OCI-LY7 (cell line): ENCODE results near the gene MACROD2. TPM values are rescaled to one million over a fixed set of nuclear protein-coding genes. Genes with fewer than 3 reads are reported as not detected.

Experiments used
- BruUV-seq: library from RNA; stranded (reverse); fragments of 400-500 nt; replicated peaks from 2 replicates; lab custom pipeline; 2021; lab: Mats Ljungman, UMichigan
- CTCF ChIA-PET: fragments of 300-600 bp; sonication (Branson Sonifier 250); formaldehyde crosslinking; loops from one replicate; lab custom pipeline; 2022; ENCODE audit warnings: antibody characterized with exemption; ENCODE audit not compliant: unreplicated experiment; lab: Charles Lee
- POLR2A ChIA-PET: fragments of 300-600 bp; sonication (Branson Sonifier 250); formaldehyde crosslinking; loops from one replicate; lab custom pipeline; 2022; ENCODE audit warnings: antibody characterized with exemption; lab: Charles Lee
- DNase-seq: peaks from one replicate; pipeline ENCODE4 v3.0.0-alpha.2; 2015; ENCODE audit warnings: low spot score
- H2AFZ ChIP-seq: fragments of 200-600 bp; sonication (generic), shearing (Covaris generic); 2 replicates; pipeline ENCODE4 v1.6.1; 2014; ENCODE audit warnings: mild to moderate bottlenecking, antibody characterized with exemption, low read length, moderate library complexity
- H3K27ac ChIP-seq: fragments of 200-600 bp; sonication (generic); 2 replicates; pipeline ENCODE4 v1.5.1; 2014; ENCODE audit warnings: mixed run types, low read depth, mild to moderate bottlenecking, moderate library complexity, low read length, inconsistent platforms; ENCODE audit not compliant: poor library complexity, severe bottlenecking
- H3K36me3 ChIP-seq: fragments of 200-600 bp; sonication (generic); 2 replicates; pipeline ENCODE4 v1.6.1; 2014; ENCODE audit warnings: mild to moderate bottlenecking, antibody characterized with exemption, low read length, moderate library complexity, mixed read lengths; ENCODE audit not compliant: insufficient read depth
- H3K4me1 ChIP-seq: fragments of 200-600 bp; sonication (generic); 2 replicates; pipeline ENCODE4 v1.5.1; 2014; ENCODE audit warnings: mild to moderate bottlenecking, low read length; ENCODE audit not compliant: insufficient read depth, poor library complexity, severe bottlenecking
- H3K4me2 ChIP-seq: fragments of 200-600 bp; sonication (generic); 2 replicates; pipeline ENCODE4 v1.6.1; 2014; ENCODE audit warnings: mild to moderate bottlenecking, low read length
- H3K4me3 ChIP-seq: fragments of 200-600 bp; sonication (generic); 2 replicates; pipeline ENCODE4 v1.5.1; 2014; ENCODE audit warnings: mild to moderate bottlenecking, low read depth, low read length; ENCODE audit not compliant: poor library complexity, severe bottlenecking
- H3K79me2 ChIP-seq: fragments of 200-600 bp; sonication (generic); 2 replicates; pipeline ENCODE4 v1.6.1; 2016; ENCODE audit warnings: low read depth, mild to moderate bottlenecking, low read length, moderate library complexity, mixed read lengths; ENCODE audit not compliant: insufficient read depth
- H3K9me2 ChIP-seq: fragments of 200-600 bp; sonication (generic); 2 replicates; pipeline ENCODE4 v1.6.1; 2016; ENCODE audit warnings: mild to moderate bottlenecking, low read length, mixed read lengths; ENCODE audit not compliant: insufficient read depth
- H3K9me3 ChIP-seq: fragments of 200-600 bp; sonication (generic); 2 replicates; pipeline ENCODE4 v1.6.1; 2014; ENCODE audit warnings: mild to moderate bottlenecking, mixed run types, low read length, mixed read lengths
- H4K20me1 ChIP-seq: fragments of 200-600 bp; sonication (generic); 2 replicates; pipeline ENCODE4 v1.6.1; 2014; ENCODE audit warnings: mild to moderate bottlenecking, antibody characterized with exemption, low read length, moderate library complexity, mixed read lengths; ENCODE audit not compliant: insufficient read depth
- EZH2phosphoT487 ChIP-seq: fragments of 200-600 bp; sonication (generic); IDR thresholded peaks from 2 replicates; pipeline ENCODE4 v1.6.1; 2018; ENCODE audit warnings: low read depth, borderline replicate concordance, mild to moderate bottlenecking, mixed run types, antibody characterized with exemption, low read length, moderate library complexity, mixed read lengths
- intact Hi-C: fragments of 100-400 bp; cut with micrococcal nuclease; formaldehyde crosslinking; loops from one replicate; pipeline ENCODE4 v1.10.0; 2022; ENCODE audit not compliant: unreplicated experiment
- total RNA-seq, 2 experiments: library from RNA; depleted of rRNA in 1 of 2; stranded (reverse); fragments of >200 nt in 1 of 2; shearing (Covaris generic) in 1 of 2; gene quantifications; 2 replicates each; pipeline ENCODE4 v1.2.3, GENCODE V29; 2014 to 2022
- TF ChIP-seq, protein P1 (sequence below): fragments of 200-600 bp; sonication (generic); conservative IDR thresholded peaks from 2 replicates; pipeline ENCODE4 v1.5.1; 2014; ENCODE audit warnings: mild to moderate bottlenecking, antibody characterized with exemption, low read length, moderate library complexity, mixed read lengths

Gene MACROD2
- total RNA-seq, 2 experiments from 2014 or later: 0.09 to 4.5 TPM

DNA sequence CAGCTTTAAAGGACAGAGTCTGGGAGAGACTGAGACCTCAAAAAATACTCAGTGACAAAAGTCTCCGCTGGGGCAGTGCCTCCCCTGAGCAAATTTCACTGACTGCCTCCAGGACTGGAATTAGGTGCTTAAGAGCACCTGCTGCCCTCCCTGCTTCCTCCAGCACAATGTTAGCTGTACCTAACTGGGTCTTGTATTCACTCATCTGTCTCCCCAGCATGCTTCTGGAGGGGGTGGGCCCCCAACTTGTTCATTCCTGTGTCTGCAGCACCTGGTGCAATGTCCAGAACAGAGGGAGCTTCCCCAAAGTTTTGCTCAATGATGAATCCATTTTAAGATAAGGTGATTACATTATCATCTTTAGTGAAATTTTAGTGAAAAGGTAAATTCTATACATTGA is 1927.2 kb downstream of the MACROD2 start:
- intact Hi-C loops: no loop called here
- TF ChIP-seq, protein P1, sequence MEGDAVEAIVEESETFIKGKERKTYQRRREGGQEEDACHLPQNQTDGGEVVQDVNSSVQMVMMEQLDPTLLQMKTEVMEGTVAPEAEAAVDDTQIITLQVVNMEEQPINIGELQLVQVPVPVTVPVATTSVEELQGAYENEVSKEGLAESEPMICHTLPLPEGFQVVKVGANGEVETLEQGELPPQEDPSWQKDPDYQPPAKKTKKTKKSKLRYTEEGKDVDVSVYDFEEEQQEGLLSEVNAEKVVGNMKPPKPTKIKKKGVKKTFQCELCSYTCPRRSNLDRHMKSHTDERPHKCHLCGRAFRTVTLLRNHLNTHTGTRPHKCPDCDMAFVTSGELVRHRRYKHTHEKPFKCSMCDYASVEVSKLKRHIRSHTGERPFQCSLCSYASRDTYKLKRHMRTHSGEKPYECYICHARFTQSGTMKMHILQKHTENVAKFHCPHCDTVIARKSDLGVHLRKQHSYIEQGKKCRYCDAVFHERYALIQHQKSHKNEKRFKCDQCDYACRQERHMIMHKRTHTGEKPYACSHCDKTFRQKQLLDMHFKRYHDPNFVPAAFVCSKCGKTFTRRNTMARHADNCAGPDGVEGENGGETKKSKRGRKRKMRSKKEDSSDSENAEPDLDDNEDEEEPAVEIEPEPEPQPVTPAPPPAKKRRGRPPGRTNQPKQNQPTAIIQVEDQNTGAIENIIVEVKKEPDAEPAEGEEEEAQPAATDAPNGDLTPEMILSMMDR: no peak
- TF ChIP-seq EZH2phosphoT487: no peak
- 0 out of 2 replicates have a peak overlapping the region, but pooled peaks have one; percentile 10 for H2AFZ ChIP-seq
- BruUV-seq: TSS peak; percentile 77
- DNase-seq: no peak
- H3K9me3 ChIP-seq: no peaks in the 10 kb centered on the region
- no peaks in the 10 kb centered on the region for H4K20me1 ChIP-seq
- no peak overlapping the region for H3K27ac ChIP-seq
- POLR2A ChIA-PET: interaction anchor here (1.2 kb wide), 1 partner anchor 33 kb away, joined by 3 read pairs; no protein-coding TSS in a partner anchor
- no peak overlapping the region for H3K4me3 ChIP-seq
- H3K4me1 ChIP-seq: peaks cover 13% of the 10 kb centered on the region
- no peak overlapping the region for H3K4me2 ChIP-seq
- CTCF ChIA-PET: no interaction called here
- H3K79me2 ChIP-seq: no peaks in the 10 kb centered on the region
- H3K9me2 ChIP-seq: no peaks in the 10 kb centered on the region
- no peaks in the 10 kb centered on the region for H3K36me3 ChIP-seq

DNA sequence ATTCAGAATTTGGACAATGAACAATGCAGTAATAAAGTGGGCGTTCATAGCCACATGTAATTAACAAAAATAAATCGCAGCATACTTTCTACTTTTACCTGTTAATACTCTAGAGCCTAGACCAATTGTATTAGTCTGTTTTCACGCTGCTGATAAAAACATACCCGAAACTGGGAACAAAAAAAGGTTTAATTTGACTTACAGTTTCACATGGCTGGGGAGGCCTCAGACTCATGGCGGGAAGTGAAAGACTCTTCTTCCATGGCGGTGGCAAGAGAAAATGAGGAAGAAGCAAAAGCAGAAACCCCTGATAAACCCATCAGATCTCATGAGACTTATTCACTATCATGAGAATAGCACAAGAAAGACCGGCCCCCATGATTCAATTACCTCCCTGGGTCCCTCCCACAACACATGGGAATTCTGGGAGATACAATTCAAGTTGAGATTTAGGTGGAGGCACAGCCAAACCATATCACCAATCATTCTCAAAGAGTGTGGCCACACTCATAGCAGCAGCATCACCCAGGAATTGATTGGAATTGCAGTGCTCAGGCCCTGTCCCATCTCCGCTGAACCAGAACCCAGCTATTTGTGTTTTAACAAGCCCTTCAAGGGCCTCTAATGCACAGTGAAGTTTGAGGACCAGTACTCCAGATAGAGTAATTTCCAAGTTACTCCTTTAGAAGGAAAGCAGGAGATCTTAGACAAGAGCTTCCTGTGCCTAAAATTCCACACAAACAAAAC is 1927.9 kb downstream of the MACROD2 start:
- no peak for DNase-seq

More for the DNA sequence above, 1927.9 kb downstream of the MACROD2 start:
- BruUV-seq: no TSS peak
- Histone ChIP-seq H3K27ac (no peak overlapping the region), H3K9me2 (no peaks in the 10 kb centered on the region), H3K36me3 (no peaks in the 10 kb centered on the region), H3K9me3 (no peaks in the 10 kb centered on the region), H3K4me1 (peaks cover 13% of the 10 kb centered on the region), H3K4me3 (no peak overlapping the region), H2AFZ (0 out of 2 replicates have a peak overlapping the region, but pooled peaks have one; percentile 10), H3K79me2 (no peaks in the 10 kb centered on the region), H3K4me2 (no peak overlapping the region), H4K20me1 (no peaks in the 10 kb centered on the region)
- POLR2A ChIA-PET: no interaction called here
- TF ChIP-seq, protein P1: no peak
- no peak for TF ChIP-seq EZH2phosphoT487
- CTCF ChIA-PET: no interaction called here
- intact Hi-C loops: no loop called here
